ENCODE measurements around the gene PCDH9.

GRCh38 chr13:67070306-67070705 is 159.8 kb downstream of the PCDH9 start:
- no peak for TF ChIP-seq CTCF (IDR thresholded peaks at IDR 0.05; ENCODE audit: insufficient read depth, low read length)
- no peak for TF ChIP-seq REST (IDR thresholded peaks at IDR 0.05; ENCODE audit: insufficient replicate concordance, low read depth)
- no peak for TF ChIP-seq POLR2AphosphoS5 (IDR thresholded peaks at IDR 0.05; ENCODE audit: low read depth)
- no peak for TF ChIP-seq SPI1 (IDR thresholded peaks at IDR 0.05; ENCODE audit: borderline replicate concordance, low read depth)
- TF ChIP-seq GABPA (IDR thresholded peaks at IDR 0.05; ENCODE audit: low read depth) = no peak
